Fibroblast of villous mesenchyme (primary cell): ENCODE measurements around the gene POU2F2. TPM values are rescaled to one million over a fixed set of nuclear protein-coding genes. Genes with fewer than 3 reads are reported as not detected.
"Not testable (repeated sequence)": the region's sequence is repeated elsewhere in the genome, so short reads cannot be mapped to it uniquely, and the experiment has no call there.

Experiments used
- DNase-seq: peaks from one replicate; pipeline ENCODE4 v3.0.0-alpha.2; 2010; ENCODE audit warnings: low read depth
- H3K4me3 ChIP-seq: 2 replicates; pipeline ENCODE4 v1.5.1; 2011; ENCODE audit warnings: low read depth, mild to moderate bottlenecking, low read length
- CTCF ChIP-seq: IDR thresholded peaks from 2 replicates; pipeline ENCODE4 v1.5.1; 2012; ENCODE audit warnings: low read depth, mild to moderate bottlenecking, low read length; ENCODE audit not compliant: insufficient read depth
- total RNA-seq: library from RNA; depleted of rRNA; stranded (reverse); fragments of >200 nt; gene quantifications from 2 replicates; pipeline ENCODE4 v1.2.3, GENCODE V29; 2012

The POU2F2 gene
- total RNA-seq, 1 donor: 1.3 TPM

GRCh38 chr19:42105368-42105767 is 26.9 kb downstream of the POU2F2 start:
- no peak for DNase-seq

GRCh38 chr19:42102877-42103276 is 29.4 kb downstream of the POU2F2 start:
- TF ChIP-seq CTCF: no peak

More at GRCh38 chr19:42105368-42105767, 26.9 kb downstream of the POU2F2 start:
- TF ChIP-seq CTCF: no peak
- no peak overlapping the region for H3K4me3 ChIP-seq

GRCh38 chr19:42100241-42100640 is 32.0 kb downstream of the POU2F2 start:
- H3K4me3 ChIP-seq, DNase-seq: not testable (repeated sequence)

More at GRCh38 chr19:42102877-42103276, 29.4 kb downstream of the POU2F2 start:
- no peak overlapping the region for H3K4me3 ChIP-seq
- no peak for DNase-seq

GRCh38 chr19:42099336-42099925 is 32.8 kb downstream of the POU2F2 start:
- no peak for DNase-seq
- H3K4me3 ChIP-seq: no peak overlapping the region
- TF ChIP-seq CTCF: no peak

- H3K4me3 ChIP-seq: no peak overlapping the region
- TF ChIP-seq CTCF: no peak
- DNase-seq: no peak
Measured at GRCh38 chr19:42098781-42099180, 33.5 kb downstream of the POU2F2 start.

GRCh38 chr19:42097461-42097860 is 34.8 kb downstream of the POU2F2 start:
- H3K4me3 ChIP-seq: no peak overlapping the region
- TF ChIP-seq CTCF: no peak
- no peak for DNase-seq

- DNase-seq: no peak
- no peak for TF ChIP-seq CTCF
- H3K4me3 ChIP-seq: no peak overlapping the region
Measured at GRCh38 chr19:42096255-42096837, 35.9 kb downstream of the POU2F2 start.
